GM23338 (cell line): Measurements from ENCODE around the gene GFI1B.

ENCODE experiments used
- CREB1 ChIP-seq: fragments of 250-450 bp; sonication (Bioruptor Pico); IDR thresholded peaks from 2 replicates; pipeline ENCODE4 v1.5.0; 2020; ENCODE audit warnings: low read depth, mild to moderate bottlenecking, moderate library complexity
- ETS1 ChIP-seq: IDR thresholded peaks from 2 replicates; pipeline ENCODE4 v1.6.1; 2016; ENCODE audit warnings: antibody characterized with exemption
- EZH2 ChIP-seq: fragments of 200-600 bp; sonication (generic); IDR thresholded peaks from one replicate; pipeline ENCODE4 v1.8.0; 2017; ENCODE audit warnings: antibody characterized with exemption, mild to moderate bottlenecking, low read depth; ENCODE audit not compliant: unreplicated experiment
- EZH2phosphoT487 ChIP-seq: fragments of 200-600 bp; sonication (generic); IDR thresholded peaks from one replicate; pipeline ENCODE4 v1.8.1; 2018; ENCODE audit warnings: antibody characterized with exemption; ENCODE audit not compliant: unreplicated experiment
- JUNB ChIP-seq: IDR thresholded peaks from one replicate; pipeline ENCODE4 v1.6.1; 2016; ENCODE audit warnings: antibody characterized with exemption; ENCODE audit not compliant: unreplicated experiment
- NANOG ChIP-seq: IDR thresholded peaks from 2 replicates; pipeline ENCODE4 v1.6.1; 2016; ENCODE audit warnings: antibody characterized with exemption, borderline replicate concordance
- POLR2AphosphoS5 ChIP-seq: IDR thresholded peaks from 2 replicates; pipeline ENCODE4 v1.6.1; 2016; ENCODE audit warnings: antibody characterized with exemption, low read depth
- STAT1 ChIP-seq: IDR thresholded peaks from one replicate; pipeline ENCODE4 v1.6.1; 2016; ENCODE audit warnings: antibody characterized with exemption; ENCODE audit not compliant: unreplicated experiment
- ZNF114 ChIP-seq: fragments of 250-450 bp; sonication (Bioruptor Pico); IDR thresholded peaks from 2 replicates; pipeline ENCODE4 v1.5.0; 2020; ENCODE audit warnings: mild to moderate bottlenecking, moderate library complexity
- ZNF331 ChIP-seq: fragments of 250-450 bp; sonication (Bioruptor Pico); IDR thresholded peaks from 2 replicates; pipeline ENCODE4 v1.5.0; 2020; ENCODE audit warnings: low read depth, mild to moderate bottlenecking, moderate library complexity
- TF ChIP-seq, protein P1 (sequence below), 2 experiments: fragments of 200-600 bp in 1 of 2; sonication (generic) in 1 of 2; conservative IDR thresholded peaks; 2 replicates each; pipeline versions ENCODE4 v1.5.1 to v1.6.1; 2016 to 2017; ENCODE audit warnings: antibody characterized with exemption in 2 of 2, low read depth in 2 of 2, mild to moderate bottlenecking in 2 of 2, moderate library complexity in 1 of 2
- TF ChIP-seq, protein P2 (sequence below): IDR thresholded peaks from one replicate; pipeline ENCODE4 v1.6.1; 2018; ENCODE audit warnings: antibody characterized with exemption; ENCODE audit not compliant: unreplicated experiment

- TF ChIP-seq, protein P1, sequence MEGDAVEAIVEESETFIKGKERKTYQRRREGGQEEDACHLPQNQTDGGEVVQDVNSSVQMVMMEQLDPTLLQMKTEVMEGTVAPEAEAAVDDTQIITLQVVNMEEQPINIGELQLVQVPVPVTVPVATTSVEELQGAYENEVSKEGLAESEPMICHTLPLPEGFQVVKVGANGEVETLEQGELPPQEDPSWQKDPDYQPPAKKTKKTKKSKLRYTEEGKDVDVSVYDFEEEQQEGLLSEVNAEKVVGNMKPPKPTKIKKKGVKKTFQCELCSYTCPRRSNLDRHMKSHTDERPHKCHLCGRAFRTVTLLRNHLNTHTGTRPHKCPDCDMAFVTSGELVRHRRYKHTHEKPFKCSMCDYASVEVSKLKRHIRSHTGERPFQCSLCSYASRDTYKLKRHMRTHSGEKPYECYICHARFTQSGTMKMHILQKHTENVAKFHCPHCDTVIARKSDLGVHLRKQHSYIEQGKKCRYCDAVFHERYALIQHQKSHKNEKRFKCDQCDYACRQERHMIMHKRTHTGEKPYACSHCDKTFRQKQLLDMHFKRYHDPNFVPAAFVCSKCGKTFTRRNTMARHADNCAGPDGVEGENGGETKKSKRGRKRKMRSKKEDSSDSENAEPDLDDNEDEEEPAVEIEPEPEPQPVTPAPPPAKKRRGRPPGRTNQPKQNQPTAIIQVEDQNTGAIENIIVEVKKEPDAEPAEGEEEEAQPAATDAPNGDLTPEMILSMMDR (conservative IDR thresholded peaks at IDR 0.05; ENCODE audit: low read depth in 2 of 2) = no peak
- TF ChIP-seq EZH2 = no peak
- TF ChIP-seq EZH2phosphoT487 = no peak
- TF ChIP-seq, protein P2, sequence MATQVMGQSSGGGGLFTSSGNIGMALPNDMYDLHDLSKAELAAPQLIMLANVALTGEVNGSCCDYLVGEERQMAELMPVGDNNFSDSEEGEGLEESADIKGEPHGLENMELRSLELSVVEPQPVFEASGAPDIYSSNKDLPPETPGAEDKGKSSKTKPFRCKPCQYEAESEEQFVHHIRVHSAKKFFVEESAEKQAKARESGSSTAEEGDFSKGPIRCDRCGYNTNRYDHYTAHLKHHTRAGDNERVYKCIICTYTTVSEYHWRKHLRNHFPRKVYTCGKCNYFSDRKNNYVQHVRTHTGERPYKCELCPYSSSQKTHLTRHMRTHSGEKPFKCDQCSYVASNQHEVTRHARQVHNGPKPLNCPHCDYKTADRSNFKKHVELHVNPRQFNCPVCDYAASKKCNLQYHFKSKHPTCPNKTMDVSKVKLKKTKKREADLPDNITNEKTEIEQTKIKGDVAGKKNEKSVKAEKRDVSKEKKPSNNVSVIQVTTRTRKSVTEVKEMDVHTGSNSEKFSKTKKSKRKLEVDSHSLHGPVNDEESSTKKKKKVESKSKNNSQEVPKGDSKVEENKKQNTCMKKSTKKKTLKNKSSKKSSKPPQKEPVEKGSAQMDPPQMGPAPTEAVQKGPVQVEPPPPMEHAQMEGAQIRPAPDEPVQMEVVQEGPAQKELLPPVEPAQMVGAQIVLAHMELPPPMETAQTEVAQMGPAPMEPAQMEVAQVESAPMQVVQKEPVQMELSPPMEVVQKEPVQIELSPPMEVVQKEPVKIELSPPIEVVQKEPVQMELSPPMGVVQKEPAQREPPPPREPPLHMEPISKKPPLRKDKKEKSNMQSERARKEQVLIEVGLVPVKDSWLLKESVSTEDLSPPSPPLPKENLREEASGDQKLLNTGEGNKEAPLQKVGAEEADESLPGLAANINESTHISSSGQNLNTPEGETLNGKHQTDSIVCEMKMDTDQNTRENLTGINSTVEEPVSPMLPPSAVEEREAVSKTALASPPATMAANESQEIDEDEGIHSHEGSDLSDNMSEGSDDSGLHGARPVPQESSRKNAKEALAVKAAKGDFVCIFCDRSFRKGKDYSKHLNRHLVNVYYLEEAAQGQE = no peak
- no peak for TF ChIP-seq POLR2AphosphoS5
- TF ChIP-seq ZNF331 (CRISPR knock-in tag) = no peak
- no peak for TF ChIP-seq ETS1
- TF ChIP-seq CREB1 (CRISPR knock-in tag) = no peak
- no peak for TF ChIP-seq NANOG
- no peak for TF ChIP-seq STAT1
- TF ChIP-seq JUNB = no peak
- no peak for TF ChIP-seq ZNF114 (CRISPR knock-in tag)
Observed at GRCh38 chr9:133014696-133015095, 36.2 kb downstream of the GFI1B start.
